HG03066 (cell line): ENCODE results near the gene NGB.
"Not testable (repeated sequence)": the region's sequence is repeated elsewhere in the genome, so short reads cannot be mapped to it uniquely, and the experiment has no call there.

ENCODE experiments used
- ATAC-seq: cut with Tn5 transposase; IDR thresholded peaks from one replicate; pipeline ENCODE4 v1.9.1; 2021; ENCODE audit warnings: low read depth; ENCODE audit not compliant: unreplicated experiment

NGB gene

DNA sequence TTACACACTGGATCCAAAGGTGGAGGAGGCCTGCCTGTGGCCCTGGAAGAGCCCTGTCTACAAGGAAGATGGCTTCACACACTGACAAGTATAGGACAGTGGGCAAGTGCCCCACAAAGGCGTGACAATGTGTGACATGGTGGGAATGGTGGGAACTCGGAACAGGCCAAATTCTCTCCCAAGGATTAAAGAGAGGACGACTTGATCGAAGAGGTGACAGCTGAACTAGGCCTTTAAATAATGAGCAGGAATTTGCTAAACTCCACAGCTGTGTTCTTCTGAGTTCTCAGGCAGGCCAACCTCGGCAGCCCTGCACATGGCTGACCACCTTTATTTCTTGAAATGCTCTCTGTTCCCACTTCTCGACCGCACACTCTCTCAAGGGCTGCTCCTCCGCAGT is 25.9 kb upstream of the NGB start:
- ATAC-seq = no peak

DNA sequence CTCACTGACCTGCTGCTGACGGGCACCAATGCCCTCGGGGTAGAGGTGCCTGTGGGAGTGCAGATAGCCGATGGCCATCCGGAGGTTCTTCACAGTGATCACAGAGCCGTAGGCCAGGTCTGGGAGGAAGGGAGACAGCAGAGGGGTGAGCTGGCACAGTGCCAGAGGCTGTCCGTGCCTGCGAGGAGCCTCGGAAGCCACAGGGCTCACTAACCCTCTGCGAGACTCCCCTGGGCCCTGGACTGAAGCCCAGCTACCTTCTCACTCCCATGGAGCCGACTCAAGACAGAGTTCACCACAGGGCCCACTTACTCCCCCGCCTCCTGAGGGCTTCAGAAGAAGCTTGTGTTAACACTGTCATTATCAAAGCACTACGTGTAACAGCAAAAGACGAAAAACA is 25.1 kb upstream of the NGB start:
- ATAC-seq = no peak

DNA sequence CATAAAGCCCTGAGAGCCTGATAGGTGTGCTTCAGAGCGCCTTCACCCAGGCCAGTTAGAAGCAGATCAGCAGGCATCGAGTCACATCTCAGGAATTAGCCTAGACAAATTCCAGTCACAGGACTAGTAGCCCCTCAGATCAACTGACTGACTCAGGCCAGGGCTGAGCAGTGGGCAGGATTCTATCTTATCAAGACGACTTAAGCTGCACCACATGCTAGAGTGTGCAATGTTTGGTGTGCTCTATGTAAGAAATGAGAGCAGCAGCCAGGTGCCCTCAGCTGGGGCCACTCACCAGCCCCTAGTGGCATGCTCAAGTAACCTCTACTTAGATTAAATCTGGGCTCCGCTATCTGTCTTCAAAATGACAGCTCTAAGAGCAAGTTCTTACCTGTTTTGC is 19.7 kb upstream of the NGB start:
- no peak for ATAC-seq

DNA sequence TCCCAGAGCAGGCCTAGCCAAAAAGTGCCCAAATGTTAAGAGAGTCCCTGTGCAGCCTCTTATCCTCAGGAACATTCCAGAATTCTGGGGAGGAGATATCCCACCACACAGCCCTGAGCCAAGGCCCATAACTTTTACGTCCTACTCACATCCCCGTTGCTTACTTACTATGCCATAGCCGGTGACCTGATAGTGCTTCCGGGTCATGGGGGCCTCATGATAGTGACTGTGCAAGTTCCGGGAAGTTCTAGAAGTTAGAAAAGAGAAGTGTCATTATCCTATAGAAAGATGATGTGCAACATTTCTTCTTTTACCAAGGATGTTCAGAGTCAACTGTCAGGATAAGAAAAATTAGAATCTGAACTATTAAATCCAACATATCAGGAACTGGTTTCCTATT is 15.6 kb upstream of the NGB start:
- ATAC-seq = no peak

DNA sequence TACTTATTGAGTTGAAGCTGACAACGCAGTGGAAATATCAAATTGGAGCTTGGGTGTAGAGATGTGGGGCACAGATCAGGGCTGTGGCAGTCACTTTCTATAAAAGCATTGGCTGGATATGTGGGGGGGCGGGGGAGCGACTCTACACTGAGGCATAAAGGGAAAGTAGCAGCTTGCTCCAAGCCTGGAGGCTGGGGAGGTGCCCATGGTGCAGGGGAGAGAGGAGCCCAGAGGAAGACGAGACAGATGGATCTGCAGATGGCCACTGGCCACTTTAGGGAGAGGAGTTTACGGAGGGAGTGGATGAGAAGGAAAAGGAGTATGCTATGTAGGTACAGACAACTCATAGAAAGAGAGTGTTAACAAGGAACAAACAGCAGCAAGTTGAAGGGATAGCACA is 13.5 kb upstream of the NGB start:
- ATAC-seq = no peak

DNA sequence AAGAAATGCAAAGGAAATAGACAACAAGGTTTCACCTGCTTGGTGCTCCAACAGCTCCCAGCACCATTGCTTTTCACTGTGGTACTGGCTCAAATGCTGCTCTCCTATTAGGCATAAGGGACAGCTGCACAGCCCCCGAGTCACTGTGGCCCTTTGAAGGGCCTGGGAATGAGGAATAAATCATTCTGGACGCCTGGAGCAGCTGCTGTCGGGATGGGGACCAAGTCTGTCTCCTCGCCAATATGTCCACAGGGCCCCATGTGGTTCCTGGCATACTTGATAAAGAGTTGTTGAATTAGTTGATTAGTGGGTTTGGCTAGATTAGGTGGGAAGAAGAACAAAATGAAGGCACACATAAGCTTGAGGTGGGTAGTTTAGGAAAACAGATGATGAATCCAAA is 13.1 kb upstream of the NGB start:
- no peak for ATAC-seq

DNA sequence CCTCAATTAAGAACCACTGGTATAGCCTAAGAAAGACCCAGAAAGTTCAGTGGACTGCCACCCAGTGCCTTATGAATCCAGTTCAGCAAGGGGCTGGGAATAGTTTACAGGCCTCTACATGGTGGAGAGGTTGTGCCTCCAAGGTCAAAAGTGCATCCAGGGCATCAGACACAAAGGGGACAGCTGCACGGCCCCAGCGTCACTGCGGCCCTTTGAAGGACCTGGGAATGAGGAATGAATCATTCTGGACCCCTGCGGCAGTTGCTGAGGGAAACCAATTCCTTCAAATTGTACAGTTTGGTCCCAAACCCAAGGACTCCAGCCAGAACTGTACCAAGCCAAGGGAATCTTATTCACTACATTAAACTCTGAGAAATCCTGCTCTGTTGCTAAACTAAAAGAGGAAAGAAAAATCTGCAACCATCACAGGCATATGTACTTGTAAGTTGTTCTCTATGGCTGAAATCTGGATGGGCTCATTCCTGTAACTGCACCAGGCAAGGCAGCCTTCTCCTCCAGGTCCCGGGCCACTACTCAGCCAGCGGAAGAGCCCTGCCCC is 10.9 kb upstream of the NGB start:
- no peak for ATAC-seq

DNA sequence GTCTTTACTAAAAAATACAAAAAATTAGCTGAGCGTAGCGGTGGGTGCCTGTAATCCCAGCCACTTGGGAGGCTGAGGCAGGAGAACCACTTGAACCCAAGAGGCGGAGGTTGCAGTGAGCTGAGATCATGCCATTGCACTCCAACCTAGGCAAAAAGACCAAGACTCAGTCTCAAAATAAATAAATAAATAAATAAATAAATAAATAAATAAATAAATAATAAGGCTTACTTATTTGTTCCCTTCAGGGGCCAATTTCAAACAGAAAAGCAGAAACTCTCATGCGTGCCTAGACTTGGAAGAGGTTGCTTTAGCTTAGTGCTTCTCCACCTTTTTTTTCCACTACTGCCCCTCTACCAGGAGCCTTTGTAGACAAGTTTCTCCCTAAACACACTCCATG is 9.9 kb upstream of the NGB start:
- ATAC-seq = not testable (repeated sequence)

DNA sequence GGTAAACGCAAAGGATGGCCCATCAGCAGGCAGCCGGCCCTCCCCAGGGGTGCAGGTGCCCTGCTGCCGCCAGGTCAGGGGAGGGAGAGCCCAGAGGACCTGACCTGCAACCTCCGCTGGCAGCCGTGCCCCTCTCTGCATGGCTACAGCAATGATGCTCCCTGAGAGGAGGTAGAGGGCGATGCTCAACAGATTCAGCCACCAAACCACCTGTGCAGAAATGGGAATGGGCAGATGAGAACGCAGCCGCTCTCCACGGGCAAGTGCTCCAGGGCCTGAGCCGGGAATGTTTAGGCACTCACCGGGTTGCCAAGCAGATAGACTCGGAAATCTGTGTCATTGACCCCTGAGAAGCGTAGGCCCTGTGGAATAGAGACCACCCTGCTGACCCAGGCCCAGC is 8.7 kb upstream of the NGB start:
- ATAC-seq = no peak

DNA sequence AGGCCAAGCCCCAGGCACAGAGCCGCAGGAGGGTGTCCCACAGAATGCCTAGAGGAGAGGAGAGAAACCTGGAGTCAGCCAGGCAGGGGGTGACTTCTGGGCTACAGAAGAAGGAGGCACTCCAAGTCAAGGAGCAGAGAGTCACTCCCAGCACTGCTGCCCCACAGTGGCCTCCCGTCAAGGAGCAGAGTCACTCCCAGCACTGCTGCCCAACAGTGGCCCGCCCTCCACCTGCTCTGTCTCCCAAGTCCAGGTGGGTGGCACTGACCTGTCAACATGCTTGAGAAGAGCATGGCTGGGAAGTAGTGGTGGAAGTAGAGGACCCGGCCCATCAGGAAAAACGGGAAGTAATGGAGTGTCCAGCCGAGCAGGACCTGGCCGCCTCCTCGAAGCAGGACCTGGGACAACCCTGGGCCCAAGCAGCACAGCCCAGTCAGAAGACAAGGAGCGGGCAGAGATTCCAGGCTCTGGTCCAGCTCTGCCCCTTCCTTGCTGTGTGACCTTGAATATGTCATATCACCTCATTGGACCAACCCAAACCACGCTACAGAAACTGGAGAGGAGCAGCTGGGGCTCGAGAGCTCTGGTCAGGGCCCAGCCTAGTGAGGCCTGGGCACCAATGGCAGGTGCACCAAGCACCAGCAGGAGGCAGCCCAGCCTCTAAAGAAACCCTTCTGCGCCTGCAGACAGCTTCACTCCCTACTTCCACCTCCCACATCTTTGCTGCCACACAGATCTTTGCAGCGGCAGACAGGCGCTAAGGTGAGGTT is 7.6 kb upstream of the NGB start:
- ATAC-seq = no peak

DNA sequence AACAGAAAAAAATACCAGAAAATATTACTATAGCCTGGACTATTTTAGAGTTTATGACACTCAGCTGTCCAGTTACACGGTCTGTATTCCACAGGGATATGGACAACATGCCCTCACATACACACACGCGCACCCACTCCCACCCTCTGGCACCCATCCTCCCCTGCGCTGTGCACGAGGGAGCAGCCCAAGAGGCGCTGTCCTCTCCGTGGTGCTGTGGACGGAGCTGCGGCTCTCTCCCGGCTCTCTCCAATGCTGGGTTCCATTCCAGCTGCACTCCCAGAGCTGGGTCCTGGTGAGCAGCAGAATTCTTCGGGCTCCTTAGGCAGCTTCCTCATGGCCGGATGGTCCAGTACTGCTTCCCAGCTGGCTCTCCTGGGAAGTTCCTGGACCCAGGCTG is 6.0 kb upstream of the NGB start:
- no peak for ATAC-seq

DNA sequence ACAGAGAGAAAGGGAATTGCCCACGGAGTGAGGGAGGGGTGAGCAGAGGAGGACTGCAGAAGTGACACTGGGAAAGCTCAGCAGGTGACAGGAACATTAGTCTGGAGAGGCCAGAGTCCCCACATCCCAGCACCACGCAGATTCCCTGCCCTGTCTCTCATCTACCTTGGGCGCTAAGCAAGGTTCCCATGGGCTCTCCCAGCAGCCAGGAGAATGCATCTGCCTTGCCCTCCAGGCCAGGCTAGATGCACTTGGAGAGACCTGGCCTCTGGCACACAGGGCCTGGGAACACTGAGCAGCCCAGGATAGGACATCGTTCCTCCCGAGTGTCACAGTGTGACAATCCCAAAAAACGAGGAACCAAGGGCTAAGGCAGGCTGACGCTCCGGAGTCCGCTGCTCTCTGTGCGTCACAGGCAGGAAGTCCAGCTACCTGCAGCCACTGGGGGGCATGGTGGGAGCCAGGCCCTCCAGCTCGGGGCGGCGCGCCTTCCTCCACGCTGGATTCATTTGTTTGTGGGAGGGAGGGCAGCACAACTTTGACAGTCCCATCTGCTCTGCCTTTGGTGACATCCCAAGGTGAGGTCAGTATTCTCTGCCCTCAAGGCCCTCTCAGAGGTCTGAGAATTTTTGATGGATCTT is 5.4 kb upstream of the NGB start:
- ATAC-seq = no peak

DNA sequence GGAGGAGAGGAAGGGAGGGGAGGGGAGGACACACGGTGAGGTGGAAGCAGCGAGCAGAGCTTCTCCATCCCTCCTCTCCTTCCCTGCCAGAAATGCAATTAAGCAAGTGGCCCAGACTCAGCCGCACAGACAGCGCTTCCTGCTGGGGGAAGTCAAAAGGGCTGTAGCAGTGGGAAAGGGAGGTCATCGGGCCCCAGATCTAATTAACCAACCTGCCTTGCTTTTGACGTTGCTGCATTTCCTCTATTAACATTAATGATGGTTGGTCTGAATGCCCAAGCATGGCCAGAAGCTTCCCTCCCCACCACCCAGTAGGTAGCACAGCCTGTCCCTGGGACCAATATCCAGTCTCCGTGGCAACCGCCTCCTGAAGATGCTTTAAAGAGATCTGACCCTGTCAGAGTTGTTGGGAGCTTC is 4.6 kb upstream of the NGB start:
- ATAC-seq = no peak

DNA sequence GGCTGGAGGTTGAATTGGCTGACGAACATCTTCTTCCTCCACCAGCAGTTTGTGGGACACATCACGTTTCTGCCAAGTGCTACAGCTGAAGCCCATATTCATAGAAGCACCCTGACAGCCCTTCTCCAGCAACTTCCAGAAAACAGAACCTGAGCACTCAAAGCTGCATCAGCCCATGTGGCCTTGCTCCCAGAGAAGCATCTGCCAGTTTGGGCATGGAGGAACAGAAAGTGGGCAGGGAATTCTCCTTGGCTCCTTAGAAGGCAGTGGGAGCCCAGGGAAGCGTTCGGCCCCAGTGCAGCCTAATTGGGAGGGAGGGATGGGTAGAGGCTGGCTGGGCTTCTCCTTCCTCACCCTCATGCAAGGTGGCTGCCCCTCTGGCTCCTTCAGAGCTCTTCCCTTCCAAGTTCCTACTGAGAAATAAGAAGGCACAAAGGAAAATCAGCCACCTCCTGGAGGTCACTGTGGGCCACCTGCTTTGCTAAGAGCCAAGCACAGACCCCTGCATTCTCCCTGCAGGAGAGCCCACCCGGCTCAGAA is 4.1 kb upstream of the NGB start:
- ATAC-seq = no peak

DNA sequence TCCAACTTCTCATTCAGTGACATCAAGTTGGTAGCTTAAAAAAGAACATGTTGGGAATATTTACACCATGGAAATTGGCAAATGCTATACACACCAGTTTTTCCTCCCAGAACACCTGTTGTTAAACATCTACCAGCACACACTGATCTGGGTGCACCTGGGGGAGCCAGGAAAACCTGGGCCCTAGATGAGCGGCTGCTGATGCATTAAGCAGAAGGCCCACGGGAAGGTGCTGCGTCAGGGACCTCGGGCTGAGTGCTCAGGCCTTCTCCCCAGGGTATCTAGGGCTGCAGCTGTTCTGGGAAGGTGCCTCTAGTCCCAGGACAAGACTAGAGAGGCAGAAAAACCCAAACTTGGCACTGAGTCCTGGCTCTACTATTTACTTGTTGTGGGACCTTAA is 2.8 kb upstream of the NGB start:
- ATAC-seq = no peak

DNA sequence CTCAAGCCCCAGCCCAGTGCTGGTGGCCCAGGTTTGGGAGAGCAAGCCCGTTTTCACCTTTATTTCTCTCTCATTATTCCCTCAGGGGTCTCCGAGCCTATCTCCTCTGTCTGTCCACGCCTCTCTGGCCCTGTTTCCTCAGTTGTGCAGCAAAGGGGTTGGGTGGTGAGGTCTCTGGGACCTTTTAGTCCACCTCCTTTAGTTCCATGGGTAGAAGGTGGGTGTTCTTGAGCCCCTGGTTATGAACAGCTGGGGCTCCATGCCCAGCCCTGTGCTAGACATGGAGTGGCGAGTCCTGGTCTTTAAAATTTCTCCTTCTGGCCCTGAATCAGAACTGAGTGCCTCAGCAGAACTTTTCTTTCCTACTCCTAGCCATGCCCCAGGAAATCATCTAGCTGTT is 1.3 kb upstream of the NGB start:
- no peak for ATAC-seq

DNA sequence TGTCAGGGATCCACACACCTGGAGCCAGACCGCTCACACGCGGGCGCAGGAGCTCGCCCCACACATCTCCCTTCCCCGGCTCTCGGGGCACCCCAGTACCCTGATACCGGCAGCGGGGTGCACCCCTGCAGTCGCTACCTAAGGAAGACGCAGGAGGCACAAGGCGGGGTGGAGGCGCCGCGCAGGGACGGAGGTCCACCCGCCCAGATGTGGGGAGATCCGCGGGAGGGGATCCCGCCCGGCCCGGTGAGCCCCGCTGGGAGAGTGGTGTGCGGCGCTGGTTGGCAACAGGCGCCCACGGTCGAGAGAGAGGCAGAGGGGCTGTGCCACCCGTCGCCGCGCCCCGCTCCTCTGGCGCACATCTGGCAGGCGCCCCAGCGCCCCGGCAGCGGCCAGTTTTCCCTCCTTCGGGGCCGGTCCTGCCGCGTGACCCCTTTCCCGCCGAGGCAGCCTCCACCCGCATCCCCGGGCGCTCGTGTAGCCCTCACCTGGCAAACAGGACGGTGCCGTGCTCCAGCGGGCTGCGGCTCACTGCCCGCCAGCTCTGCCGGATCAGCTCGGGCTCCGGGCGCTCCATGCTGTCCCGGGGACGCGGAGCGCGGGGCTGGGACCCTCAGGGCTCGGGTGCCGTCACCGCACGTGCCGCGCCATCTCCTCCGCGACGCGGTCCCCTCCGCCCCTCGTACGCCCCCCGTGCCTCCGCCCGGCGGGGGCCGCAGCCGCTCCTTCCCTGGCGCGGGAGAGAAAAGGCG is 469 bp downstream of the NGB start:
- ATAC-seq = no peak

DNA sequence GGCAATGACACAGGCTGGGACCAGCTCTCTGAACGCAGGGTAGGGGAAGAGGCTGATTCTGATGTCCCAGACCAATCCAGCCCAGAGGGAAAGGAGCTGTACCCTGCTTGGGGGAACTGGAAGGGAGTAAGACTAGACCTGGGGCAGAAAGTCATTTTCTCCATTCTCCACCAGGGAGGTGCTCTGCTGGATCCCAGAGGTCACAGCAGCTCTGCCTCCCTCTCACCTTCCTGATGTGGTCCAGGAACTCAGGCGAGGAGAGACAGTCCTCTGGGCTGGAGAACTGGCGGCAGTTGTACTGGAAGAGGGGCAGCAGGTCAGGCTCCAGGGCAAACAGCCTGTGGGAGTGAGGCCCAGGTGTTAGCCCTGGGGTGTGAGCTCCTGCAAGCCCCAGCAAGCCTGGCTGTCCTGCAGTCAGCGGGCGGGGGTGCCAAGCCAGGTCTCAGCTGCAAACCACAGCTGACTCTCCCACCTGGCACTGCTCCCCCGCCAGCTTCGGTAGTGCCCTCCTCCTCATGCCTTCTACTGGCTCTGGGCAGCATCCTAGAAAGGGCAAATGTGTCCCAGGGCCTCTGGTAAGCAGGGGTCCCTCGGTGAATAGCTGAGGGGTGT is 1.9 kb downstream of the NGB start:
- no peak for ATAC-seq

DNA sequence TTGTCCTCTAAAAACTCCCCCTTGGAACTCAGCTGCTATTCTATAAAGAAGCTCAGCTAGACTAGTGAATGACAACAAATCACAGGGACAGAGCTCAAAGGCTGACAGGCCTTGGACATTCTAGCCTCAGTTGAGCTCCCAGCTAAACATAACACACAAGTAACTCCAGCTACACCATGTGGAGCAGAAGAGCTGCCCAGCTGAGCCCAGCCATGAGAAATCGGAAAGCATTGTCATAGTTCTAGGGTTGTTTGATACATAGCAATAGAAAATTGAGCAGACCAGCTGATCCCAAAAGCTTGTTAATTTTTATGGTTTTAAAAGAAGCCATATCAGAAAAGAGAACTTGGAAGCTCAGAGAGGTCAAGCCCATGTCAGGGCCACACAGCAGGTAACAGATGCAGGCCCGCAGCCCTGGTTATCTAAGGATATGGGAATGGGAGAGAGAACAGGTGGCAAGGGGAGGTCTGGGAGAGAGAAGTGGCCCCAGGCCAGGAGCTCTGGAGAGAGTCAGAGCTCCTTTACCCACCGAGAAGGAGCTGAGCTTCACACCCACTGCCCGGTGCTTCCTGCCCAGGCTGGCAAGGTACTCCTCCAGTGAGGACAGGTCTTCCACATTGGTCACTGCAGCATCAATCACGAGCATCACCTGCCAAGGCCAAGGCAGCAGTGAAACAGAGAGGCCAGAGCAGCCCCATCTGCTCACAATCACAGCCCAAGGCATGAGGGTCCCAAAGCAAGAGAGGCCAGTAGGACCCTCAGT is 2.9 kb downstream of the NGB start:
- ATAC-seq = no peak

DNA sequence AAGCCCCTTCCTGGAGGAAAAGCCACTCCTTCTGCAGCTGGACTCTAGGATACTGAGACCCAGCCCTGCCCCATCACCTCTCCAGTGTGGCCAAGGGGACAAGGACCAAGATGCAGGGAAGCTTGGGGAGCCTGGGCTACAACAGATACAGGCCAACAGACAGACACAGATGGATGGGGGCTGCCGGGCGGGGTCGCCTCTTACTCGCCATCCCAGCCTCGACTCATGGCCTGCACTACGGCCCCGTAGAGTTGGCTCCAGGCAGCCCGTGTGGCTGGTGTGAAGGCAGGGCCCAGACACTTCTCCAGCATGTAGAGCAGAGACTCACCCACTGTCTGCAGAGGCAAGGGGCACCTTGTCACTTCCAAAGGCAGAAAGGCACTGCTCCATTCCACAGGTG is 4.7 kb downstream of the NGB start:
- no peak for ATAC-seq
